HG03066 (cell line): ENCODE results near the gene FHOD1.

ENCODE experiments used
- ATAC-seq: cut with Tn5 transposase; IDR thresholded peaks from one replicate; pipeline ENCODE4 v1.9.1; 2021; ENCODE audit warnings: low read depth; ENCODE audit not compliant: unreplicated experiment

The FHOD1 gene

DNA sequence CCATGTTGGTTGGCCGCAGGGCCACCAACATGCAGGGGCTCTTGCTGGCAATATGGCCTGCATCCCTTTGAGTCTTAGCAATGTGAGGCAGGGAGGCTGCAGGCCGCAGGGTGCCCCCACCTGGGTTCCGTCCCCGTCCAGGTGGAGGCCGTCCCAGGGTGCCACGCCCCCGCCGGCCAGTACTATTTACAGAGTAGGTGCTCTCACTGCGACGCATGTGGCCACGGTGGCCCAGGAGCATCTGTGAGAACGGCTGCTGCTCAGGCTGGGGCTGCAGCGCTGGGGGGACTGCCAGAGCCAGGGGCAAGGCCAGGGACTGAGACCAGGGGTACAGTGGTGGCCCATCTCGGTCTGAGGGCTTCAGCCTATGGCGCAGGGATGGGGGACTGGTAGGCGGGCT, 67.1 kb downstream of the FHOD1 start:
- no peak for ATAC-seq

- no peak for ATAC-seq
Observed at GRCh38 chr16:67179421-67180080, 67.7 kb downstream of the FHOD1 start.
